GM13976 (cell line): ENCODE data around the gene STUM.

Source experiments
- DNase-seq: peaks from one replicate; pipeline ENCODE4 v3.0.0; 2012; ENCODE audit warnings: low spot score
- CTCF ChIP-seq: IDR thresholded peaks from 2 replicates; pipeline ENCODE4 v1.5.1; 2012; ENCODE audit warnings: borderline replicate concordance, mild to moderate bottlenecking; ENCODE audit not compliant: insufficient read depth; ENCODE audit errors: extremely low read depth, missing control alignments, control extremely low read depth
- in situ Hi-C: fragments of 300-500 bp; cut with MboI; formaldehyde crosslinking; loops from one replicate; pipeline ENCODE4 v1.12.0; 2022; ENCODE audit warnings: low sequenced_read_pairs, mixed read lengths, inconsistent platforms; ENCODE audit not compliant: unreplicated experiment

STUM gene

GRCh38 chr1:226640321-226641136, 92.0 kb downstream of the STUM start:
- in situ Hi-C loops: loop anchor here (25.0 kb wide), 1 partner anchor 797 kb away; no protein-coding TSS in a partner anchor
- TF ChIP-seq CTCF: no peak
- DNase-seq: no peak

GRCh38 chr1:226641671-226642231, 93.2 kb downstream of the STUM start:
- TF ChIP-seq CTCF: no peak
- DNase-seq: no peak
- in situ Hi-C loops: loop anchor here (25.0 kb wide), 1 partner anchor 796 kb away; no protein-coding TSS in a partner anchor

- no peak for TF ChIP-seq CTCF
- in situ Hi-C loops: loop anchor here (25.0 kb wide), 1 partner anchor 795 kb away; no protein-coding TSS in a partner anchor
- no peak for DNase-seq
Measured at GRCh38 chr1:226642421-226642820, 93.9 kb downstream of the STUM start.

- peak; percentile 89 for DNase-seq
- in situ Hi-C loops: loop anchor here (25.0 kb wide), 1 partner anchor 794 kb away; no protein-coding TSS in a partner anchor
- TF ChIP-seq CTCF: no peak
Measured at GRCh38 chr1:226643177-226643576, 94.6 kb downstream of the STUM start.

GRCh38 chr1:226643611-226644540, 95.3 kb downstream of the STUM start:
- in situ Hi-C loops: loop anchor here (25.0 kb wide), 1 partner anchor 793 kb away; no protein-coding TSS in a partner anchor
- DNase-seq: peak; percentile 84
- no peak for TF ChIP-seq CTCF
